Stimulated activated CD8-positive, alpha-beta memory T cell treated with anti-CD3 and anti-CD28 coated beads, Interleukin-7, amount 100 ng/mL, for 48 hours (primary cell): ENCODE measurements around the gene CNTNAP5.

Experiments used
- DNase-seq, 2 donors: peaks; one replicate each; pipeline ENCODE4 v3.0.0-alpha.2; 2020; ENCODE audit warnings: low read depth in 1 of 2; ENCODE audit errors: extremely low read depth in 1 of 2

CNTNAP5 gene

DNA sequence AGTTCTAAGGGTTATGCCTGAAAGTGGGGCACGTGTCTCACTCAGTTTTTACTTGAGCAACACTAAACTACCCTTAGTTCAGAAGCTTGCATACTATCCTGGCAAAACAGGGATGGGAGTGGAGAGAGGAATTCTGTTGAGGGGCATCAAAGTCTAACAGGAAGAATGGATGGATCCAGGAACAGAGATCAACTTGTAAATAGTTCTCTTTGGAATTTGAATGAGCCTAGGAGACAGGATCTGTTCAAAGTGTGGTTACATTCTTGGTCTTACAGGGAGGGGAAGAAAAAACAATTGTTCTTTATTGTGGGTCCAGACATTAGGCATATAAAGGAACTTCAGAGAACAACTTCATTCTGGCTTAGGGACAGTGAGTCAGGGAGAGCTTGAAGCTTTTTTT, 560.2 kb downstream of the CNTNAP5 start:
- no peak for DNase-seq

DNA sequence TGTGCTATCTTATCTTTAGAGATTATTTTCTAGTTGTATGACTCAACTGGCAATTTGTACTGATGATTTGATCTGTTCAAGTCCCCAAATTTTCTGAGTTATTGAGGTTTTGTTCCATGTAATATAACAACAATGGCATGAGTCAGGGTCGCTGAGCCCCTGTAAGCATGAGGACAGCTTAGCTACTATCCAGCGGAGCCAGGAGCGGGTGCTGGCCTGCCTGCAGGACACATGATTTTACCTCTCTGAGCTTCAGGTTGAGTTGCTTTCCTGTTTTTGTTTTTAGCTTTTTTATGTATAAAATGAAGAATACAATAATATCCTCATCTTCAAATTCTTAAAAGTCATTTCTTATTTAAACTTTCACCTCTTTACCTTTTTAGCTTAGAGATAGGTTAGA, 561.1 kb downstream of the CNTNAP5 start:
- no peak for DNase-seq

DNA sequence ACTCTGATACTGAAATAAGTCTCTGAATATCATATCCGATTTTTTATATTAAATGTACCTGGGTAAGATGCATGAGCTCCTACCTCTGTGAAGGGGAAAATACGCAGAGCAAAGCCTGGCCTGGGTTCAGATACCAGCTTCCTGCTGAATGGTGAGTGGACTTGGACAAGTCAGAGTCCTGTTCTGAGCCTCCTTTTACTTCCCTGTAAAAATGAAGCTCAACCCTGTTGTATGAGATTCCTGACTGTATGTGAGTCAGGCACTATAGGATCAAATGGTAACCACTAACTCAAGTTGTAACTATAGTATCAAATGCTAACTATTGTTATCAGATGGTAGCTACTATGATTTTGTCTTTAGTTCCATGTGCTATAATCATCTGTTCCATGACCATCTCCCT, 561.7 kb downstream of the CNTNAP5 start:
- no peak for DNase-seq

DNA sequence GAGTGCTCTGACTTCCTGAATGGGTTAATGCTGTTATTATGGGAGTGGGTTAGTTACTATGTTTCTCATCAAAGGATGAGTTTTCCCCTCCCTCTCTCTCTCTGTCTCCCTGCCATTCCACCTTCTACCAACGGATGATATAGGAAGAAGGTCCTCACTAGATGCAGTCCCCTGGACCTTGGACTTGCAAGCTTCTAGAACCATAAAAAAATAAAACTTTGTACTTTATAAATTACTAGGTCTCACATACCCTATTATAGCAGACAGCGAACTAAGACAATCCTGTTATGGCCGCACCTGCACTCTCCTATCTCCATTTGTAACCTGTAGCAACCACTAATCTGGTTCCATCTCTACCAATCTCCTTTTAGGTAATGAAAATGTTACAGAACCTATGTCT, 564.9 kb downstream of the CNTNAP5 start:
- DNase-seq = no peak

DNA sequence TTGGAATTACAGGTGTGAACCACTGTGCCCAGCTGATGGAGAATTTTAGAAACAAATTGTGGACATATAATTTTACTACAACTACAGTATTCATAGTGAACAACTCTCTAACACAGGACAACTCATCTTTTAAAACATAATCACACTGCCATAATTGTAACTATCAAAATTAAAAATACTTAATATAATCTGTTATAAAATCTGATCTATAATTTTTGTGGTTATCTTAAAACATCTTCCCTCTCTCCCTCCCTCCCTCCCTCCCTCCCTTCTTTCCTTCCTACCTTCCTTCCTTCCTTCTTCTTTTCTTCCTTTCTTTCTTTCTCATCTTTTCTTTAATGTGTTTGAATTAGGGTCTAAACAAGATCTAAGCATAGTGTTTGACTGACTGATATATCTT, 577.7 kb downstream of the CNTNAP5 start:
- DNase-seq = no peak

DNA sequence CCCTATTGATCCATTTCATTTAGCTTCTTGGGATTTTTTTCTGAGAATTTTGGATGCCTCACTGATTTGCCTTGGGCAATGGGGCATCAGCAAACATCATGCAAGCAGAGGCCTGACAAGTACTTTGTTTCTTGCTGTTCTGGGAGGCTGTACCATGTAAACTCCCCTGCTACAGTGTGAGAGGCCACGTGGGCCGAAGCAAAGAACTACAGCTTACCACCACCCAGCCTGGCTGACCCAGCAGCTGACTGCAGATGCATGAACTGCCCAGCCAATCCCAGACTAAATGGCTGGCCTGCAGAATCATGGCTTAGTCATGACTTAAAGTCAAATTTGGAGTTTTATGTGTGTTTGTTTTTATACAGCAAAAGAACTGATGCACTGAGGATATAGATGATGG, 579.9 kb downstream of the CNTNAP5 start:
- DNase-seq = no peak

DNA sequence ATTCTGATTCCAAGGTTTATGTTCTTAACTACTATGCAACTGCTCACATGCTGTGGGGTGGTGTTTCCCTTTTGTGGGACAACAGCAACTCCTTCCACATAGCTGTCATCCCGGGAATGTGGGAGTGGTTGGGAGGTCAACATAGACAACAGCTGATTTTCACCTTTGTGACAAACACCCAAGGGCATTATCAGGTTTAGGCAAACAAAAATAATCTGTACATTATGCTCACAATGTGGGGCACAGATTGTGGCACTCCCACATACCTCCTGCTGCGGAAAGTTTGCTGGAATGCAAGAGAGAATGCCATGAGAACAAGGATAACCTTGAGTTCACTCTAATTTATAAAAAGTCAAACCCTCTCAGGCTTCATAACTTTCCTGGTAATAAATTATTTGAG, 582.6 kb downstream of the CNTNAP5 start:
- no peak for DNase-seq

DNA sequence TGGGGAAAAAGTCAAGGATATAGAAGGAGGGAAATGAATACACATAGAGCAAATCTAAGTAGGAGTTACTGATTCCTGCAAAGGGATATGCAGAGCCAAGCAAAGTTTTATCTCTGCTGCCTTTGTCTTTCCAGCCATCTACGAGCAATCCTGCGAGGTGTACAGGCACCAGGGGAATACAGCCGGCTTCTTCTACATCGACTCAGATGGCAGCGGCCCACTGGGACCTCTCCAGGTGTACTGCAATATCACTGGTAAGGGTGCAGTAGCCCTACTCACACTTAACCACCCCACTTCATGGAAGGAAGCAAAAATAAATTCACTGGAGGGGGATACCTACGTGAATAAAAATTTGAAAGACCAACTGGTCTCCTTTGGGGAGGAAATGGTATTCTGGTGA, 584.6 kb downstream of the CNTNAP5 start:
- no peak for DNase-seq

DNA sequence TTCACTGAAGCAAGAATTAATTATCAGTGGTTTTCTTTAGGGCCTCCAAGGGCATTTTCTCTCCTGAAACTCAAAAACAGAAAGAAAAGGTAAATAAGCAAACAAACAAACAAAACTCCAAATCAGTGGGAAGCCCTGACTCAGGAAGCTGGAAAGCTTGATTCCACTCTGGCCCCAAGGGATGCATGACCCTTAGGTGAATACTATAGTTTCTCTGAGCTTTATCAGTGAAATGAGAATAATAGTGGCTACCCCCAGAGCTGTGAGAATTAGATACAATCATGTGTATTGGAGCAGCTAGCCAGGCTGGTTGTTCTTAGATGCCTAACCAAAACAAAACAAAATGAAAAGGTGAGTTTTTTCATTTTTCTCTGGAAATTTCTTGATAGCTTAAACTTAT, 585.1 kb downstream of the CNTNAP5 start:
- no peak for DNase-seq

DNA sequence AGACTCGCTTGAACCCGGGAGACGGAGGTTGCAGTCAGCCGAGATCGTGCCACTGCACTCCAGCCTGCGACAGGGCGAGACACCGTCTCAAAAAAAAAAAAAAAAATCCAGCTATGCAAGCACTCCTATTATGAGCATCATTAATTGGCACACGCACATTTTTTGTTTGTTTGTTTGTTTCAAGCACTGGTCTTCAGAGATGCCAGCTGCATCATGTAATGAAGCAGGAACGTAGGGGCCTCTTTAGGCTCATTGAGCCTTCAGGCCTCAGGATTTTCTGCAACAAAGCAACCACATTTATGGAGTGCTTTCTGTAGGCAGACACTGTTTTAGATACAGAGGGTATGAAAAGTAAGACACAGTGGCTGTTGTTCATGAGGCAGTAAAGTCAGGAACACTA, 585.8 kb downstream of the CNTNAP5 start:
- no peak for DNase-seq

DNA sequence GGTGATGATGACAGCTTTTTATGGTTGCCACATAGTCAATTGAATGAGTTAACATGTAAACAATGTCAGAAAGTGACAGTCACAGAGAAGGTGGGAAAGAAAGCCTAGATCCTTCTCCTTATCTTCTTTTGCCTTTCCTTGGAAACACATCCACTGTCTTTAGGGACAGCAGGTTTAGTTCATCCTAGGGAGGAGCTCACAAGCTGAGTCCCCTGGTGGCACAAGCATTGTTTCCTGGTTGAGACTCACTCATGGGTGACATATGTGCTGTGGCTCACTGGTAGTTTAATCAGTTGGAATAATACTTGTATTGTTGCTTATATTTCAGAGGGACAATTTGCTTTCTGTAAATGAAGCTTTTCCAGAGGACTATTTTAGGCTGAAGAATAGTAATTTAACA, 598.5 kb downstream of the CNTNAP5 start:
- no peak for DNase-seq

DNA sequence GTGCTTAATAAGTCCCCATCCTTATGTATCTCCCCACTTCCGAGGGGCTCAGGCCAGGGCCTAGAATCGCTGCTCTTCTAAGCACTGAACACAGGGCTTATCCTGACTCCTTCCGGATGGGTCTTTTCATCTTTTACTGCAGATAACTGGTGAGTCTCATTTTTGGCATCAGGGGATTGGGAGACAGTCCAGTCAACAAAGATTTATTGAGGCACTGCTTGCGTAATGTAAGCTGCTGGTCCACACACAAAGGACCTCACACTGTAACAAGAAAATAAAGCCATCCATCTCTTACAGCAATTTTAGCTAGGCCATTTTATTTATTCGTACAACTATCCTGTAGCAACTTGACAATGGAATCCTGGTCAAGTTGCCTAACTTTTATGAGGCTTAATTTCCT, 600.5 kb downstream of the CNTNAP5 start:
- no peak for DNase-seq

DNA sequence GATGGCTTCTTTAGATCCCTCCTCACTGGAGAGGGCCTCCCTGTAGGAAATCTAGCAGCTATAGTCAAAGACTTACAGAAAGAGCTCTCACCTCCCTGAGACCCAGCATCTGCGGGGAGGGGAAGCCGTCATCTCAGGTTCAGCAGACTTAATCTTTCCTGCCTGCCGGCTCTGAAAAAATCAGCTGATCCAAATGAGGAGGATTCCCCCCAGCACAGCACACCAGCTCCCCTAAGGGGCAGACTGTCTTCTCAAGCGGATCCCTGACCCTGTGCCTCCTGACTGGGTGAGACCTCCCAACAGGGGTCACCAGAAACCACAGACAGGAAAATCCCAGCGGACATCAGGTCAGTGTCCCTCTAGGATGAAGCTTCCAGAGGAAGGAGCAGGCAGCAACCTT, 601.9 kb downstream of the CNTNAP5 start:
- no peak for DNase-seq

DNA sequence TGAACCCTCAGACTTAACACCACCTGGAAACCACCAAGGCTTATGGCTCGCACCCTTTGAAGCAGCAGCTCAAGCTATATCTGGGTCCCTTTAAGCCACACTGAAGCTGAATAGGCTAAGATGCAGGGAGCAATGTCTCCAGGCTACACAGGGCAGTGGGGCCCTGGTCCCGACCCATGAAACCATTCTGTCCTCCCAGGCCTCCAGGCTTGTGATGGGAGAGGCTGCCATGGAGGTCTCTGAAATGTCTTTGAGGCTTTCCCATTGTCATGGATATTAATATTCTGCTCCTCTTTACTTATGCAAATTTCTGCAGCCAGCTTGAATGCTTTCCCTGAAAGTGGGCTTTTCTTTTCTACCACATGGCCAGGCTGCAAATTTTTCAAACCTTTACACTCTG, 608.7 kb downstream of the CNTNAP5 start:
- no peak for DNase-seq

DNA sequence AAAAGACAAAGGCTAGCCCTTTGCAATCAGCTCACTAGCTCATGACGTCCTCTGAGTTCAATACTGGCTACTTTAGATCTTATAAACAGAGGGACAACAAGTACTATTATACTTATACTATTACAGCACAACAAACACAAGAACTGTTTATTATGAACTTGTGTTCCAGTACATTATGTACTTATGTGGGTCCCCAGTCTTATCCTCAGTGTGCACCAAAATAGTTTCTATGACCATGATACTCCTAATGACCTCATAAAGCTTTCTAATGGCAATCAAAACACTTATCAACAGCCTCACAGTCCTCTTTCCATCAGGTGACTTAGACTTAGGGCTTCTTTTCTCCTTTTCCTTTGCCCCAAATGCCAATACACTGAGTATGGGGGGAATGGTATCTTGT, 614.4 kb downstream of the CNTNAP5 start:
- DNase-seq = no peak

DNA sequence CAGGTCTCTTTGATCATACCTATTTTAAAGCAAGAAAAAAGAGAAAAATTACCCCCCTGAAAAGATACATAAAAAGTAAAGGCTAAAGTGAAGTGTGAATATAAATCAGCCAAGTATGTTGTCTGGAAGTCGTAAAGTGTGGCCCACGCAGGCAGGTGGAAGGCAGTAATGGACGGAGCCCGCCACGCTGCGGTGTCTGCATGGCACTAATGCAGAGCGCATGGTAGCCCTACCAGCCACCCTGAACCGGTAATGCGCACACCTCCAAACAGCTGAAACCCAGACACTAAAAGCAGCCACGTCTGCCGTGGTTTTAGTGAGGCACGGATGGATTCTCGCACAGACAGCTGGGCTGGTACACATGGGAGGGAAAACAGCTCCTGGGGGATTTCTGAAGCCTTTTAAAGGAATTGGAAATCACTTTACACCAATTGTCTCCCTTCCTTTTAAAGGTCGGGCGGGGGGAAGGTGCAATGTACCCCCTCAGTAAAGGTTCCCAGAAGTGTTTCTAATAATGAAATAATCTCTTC, 615.2 kb downstream of the CNTNAP5 start:
- DNase-seq = no peak

DNA sequence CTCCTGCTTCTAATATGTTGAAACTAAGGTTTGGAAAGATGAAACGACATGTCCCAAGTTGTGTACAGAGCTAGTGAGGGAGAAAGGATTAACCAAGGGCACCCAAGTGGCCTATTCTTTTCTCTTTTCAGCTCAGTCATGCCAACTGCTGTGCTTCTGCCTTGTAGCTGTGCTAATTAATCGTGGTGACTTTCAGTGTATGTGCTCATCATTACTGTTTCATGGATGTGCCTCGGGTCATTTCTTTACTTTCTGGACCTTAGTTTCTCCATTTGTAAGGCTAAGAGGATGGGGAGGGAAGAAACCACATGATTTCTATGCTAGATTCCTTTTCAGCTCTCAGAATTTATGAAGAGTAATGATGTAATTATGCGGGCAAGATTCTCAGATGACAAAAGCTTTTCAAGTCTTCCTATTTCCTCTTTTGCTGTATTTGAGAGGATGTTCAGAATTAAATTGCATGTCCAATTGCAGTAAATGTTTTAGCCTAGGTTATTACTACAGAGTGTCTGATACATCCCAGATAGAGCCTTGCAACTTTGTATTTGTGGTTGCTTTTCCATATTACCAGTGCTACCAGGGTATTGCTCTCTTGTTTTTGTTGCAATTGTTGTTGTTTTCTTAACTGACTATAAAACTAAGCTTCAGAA, 621.2 kb downstream of the CNTNAP5 start:
- no peak for DNase-seq

DNA sequence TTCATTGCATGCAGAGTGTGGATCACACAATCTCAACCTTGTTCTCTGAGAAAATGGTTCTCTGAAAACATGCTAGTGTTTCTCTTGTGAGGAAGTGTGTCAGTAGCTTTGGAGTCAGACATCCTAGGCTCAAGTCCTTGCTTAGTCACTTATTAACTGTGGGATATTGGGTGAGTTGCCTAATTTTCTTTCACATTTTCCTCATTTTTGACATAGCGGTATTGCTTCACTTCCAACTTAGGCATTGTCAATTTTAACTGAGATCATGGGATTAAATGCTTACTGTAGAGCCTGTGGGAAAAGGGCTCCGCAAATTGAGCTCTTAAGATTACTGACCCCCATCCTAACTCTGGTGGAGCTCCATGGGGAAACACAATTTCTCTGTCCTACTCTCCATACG, 622.2 kb downstream of the CNTNAP5 start:
- DNase-seq = no peak

DNA sequence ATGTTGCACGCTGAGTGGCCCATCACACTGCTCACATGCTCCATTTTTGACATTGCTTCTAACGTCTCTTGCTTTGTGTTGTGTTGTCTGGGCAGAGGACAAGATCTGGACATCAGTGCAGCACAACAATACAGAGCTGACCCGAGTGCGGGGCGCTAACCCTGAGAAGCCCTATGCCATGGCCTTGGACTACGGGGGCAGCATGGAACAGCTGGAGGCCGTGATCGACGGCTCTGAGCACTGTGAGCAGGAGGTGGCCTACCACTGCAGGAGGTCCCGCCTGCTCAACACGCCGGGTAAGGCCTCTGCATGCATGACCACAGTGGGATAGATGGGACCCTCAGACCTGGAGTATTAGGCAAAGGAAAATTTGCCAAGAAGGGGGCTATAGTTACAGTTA, 622.6 kb downstream of the CNTNAP5 start:
- no peak for DNase-seq

DNA sequence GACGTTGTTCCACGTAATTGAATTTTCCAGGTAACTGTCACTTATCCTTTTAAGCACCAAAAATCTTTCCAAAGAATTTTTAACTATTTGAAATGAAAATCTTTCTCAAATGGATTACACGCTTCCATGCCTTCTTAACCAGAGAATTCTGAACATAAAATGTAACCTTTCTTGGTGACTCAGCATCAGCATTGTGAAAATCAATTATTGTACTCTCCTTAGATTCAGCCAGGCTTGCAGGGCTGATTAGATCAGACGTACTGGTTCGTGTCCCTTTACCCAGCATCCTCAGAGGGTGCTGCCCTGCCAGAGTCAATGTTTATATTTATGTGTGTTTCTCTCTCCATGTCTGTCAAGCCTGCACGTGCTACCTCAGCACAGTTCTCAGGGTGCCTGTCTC, 623.9 kb downstream of the CNTNAP5 start:
- DNase-seq = no peak

DNA sequence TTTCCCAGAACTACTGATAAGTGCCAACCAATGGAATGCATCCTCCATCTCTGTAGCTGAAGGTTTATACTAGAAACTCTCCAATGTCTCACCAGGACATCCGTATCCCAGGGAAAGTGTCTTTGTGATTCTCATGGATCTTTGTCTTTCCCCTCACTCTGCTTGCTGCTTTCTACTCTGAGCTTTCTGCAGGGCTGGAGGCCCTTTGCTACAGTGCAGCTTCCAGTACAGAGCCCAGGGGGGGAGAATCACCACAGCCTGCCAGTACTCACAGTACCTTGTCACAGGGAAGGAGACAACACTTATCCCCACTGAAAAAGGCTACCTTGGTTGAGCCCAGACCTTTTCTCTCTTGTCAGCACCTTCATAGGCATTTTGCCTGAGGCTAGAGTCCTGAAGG, 627.0 kb downstream of the CNTNAP5 start:
- no peak for DNase-seq

DNA sequence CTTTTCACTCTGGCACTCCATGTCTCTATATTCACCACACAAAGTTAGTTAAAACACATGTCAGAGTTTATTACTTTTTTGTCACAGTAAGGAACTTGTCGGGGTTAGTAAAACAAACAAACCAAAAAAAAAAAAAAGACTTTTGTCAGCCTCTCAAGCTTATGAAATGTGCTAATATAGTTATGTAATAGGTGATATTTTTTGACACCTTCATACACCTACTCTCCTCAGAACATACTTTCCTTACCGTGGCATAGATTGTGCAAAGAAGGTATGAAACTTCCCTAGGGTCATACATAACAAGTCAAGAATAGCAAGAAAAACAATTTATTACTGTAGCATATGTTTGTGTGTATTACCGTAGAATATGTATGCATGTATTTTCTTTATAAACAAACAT, 633.3 kb downstream of the CNTNAP5 start:
- no peak for DNase-seq

DNA sequence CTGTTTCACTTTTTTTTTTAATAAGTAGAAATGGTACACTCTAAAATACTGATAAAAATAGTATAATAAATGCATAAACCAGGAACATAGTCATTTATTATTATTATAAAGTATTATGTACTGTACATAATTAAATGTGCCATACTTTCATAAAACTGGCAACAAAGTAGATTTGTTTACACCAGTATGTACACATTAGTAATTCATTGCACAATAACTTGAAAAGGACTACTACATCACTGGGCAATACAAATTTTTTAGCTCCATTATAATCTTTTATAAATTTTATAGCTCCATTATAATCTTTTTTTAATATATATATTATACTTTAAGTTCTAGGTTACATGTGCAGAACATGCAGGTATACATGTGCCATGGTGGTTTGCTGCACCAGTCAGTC, 636.5 kb downstream of the CNTNAP5 start:
- no peak for DNase-seq
